ENCODE data around the gene CD44.
A peak's percentile ranks its signal among the peaks of the same experiment; 100 is the strongest.

The CD44 gene

DNA sequence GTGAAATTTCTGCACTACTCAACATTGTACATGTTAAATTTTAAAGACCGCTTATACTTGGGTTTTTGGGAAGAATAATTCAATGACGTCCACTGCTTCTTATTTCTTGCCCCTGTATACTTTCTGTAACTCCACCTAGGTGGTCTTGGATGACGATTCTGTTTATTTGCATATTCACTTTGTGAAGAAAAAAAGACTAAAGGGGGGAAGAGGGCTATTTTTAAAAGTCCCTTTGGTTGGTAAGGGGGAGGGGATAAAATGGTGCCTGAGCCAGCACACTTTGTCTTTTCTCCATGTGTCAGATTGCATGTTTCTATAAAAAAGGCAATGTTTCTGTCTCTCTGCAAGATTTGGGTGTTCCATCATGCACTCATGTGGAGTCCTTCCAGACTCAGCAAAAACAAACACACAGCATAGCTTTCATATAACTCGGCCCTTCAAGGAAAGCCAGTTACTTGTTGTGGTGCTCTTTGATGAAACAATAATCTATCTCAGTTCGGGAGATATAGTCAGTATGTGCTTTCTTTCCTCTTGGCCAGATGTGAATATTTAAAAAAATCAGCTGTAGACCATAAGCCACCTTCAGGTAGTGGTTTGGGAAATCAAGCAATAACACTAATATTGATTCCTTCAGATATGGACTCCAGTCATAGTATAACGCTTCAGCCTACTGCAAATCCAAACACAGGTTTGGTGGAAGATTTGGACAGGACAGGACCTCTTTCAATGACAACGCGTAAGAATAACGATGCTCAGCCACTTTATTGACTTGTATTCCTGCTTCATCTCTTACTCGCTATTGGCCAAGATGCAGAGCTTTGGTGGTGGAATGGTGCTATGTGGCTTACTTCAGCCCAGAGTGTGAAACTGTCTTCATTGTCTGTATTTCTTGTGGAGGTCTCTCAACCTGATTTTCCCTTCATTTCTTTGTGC lies 68.8 kb downstream of the CD44 start:
- TF ChIP-seq, protein P1, sequence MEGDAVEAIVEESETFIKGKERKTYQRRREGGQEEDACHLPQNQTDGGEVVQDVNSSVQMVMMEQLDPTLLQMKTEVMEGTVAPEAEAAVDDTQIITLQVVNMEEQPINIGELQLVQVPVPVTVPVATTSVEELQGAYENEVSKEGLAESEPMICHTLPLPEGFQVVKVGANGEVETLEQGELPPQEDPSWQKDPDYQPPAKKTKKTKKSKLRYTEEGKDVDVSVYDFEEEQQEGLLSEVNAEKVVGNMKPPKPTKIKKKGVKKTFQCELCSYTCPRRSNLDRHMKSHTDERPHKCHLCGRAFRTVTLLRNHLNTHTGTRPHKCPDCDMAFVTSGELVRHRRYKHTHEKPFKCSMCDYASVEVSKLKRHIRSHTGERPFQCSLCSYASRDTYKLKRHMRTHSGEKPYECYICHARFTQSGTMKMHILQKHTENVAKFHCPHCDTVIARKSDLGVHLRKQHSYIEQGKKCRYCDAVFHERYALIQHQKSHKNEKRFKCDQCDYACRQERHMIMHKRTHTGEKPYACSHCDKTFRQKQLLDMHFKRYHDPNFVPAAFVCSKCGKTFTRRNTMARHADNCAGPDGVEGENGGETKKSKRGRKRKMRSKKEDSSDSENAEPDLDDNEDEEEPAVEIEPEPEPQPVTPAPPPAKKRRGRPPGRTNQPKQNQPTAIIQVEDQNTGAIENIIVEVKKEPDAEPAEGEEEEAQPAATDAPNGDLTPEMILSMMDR (conservative IDR thresholded peaks at IDR 0.05; ENCODE audit: low read depth, low read length) = no peak
- no peak for DNase-seq (ENCODE audit: low read depth)
- H3K4me3 ChIP-seq (ENCODE audit: low read depth, low read length) = no peak overlapping the region

DNA sequence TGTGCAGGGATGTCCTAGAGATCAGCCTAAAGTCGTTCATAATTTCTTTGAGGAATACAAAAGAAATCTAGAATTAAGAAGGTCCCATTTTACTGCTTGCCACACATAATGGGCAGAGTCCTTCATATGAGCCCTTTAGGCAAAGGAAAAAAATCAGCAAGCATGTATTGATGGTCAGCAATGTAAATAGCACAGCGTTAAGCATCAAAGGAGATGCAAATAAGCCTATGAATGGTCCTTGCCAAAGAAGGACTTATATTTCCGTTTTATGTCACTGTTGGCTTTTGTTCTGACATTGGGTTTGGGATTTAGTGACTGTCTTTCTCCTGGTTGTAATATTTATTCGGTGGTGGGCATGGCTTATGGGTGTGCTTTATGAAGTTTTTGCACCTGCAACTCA lies 69.8 kb downstream of the CD44 start:
- DNase-seq (ENCODE audit: low read depth) = no peak
- no peak overlapping the region for H3K4me3 ChIP-seq (ENCODE audit: low read depth, low read length)
- TF ChIP-seq, protein P1 (conservative IDR thresholded peaks at IDR 0.05; ENCODE audit: low read depth, low read length) = no peak

DNA sequence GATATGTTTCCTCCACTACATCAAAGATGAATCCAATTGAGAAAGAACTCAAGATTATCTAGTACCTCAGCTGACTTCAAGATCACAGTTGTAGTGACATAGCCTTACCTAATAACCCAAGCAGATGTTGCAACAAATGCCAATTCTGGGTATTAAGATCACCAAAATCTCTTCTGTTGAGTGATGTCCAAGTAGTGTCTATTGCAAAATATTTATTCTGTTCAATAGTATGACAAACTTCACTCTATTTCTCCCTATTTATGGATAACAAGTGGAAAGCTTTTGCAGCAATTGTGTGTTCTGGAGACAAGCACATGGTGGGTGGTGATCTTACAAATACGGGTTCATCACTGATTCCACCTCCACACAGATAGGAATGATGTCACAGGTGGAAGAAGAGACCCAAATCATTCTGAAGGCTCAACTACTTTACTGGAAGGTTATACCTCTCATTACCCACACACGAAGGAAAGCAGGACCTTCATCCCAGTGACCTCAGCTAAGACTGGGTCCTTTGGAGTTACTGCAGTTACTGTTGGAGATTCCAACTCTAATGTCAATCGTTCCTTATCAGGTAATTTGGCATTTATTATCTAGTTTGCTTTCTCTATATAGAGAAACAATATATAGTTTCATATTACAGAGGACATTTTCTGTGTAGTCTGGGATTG lies 72.0 kb downstream of the CD44 start:
- no peak for DNase-seq (ENCODE audit: low read depth)
- TF ChIP-seq, protein P1 (conservative IDR thresholded peaks at IDR 0.05; ENCODE audit: low read depth, low read length) = no peak

DNA sequence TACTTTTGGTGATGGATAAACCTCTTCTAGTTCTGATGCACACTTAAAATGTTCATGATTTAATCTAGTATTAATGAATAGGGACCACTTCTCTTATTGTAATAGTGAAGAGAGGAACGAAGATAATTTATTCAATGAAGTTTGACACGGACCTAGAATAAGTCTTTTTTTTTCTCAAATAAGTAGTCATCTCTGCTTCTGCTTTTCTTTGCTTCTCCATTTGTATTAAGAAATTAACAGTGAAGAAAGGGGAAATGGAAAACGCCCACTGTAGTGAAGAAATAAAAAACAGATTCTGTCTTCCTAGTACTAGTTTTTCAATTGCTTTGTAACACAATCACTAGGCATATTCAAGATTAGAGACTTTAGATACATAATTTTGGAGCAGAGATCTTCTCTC lies 73.0 kb downstream of the CD44 start:
- TF ChIP-seq, protein P1 (conservative IDR thresholded peaks at IDR 0.05; ENCODE audit: low read depth, low read length) = no peak
- DNase-seq (ENCODE audit: low read depth) = no peak
- H3K4me3 ChIP-seq (ENCODE audit: low read depth, low read length) = no peak overlapping the region

More for the DNA sequence above, 72.0 kb downstream of the CD44 start:
- H3K4me3 ChIP-seq (ENCODE audit: low read depth, low read length) = no peak overlapping the region

DNA sequence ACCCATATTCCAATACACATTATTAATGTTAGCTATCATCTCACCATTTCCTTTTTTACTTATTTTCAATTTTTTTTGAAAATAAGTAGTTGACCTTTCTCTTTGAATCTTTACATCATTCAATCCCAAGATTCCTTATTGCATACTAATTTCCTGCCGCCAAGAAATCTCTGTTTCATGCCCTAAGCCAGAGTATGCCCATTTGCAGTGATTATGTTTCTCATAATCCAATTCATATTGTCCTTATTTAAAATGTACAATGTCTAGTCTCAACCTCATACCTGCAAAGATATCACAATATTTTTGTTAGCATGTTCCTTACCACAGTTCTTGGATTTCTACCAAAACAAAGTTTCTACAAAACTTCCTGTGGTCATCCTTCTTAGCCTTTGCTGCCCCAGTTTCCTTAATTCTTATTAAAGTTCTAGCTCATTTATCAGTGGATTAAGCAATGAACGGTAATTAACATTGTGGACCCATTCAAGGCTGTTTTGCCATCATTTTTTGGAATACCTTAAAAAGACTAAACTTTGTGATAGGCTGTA lies 75.3 kb downstream of the CD44 start:
- TF ChIP-seq, protein P1 (conservative IDR thresholded peaks at IDR 0.05; ENCODE audit: low read depth, low read length) = no peak
- DNase-seq (ENCODE audit: low read depth) = peak; percentile 82
- no peak overlapping the region for H3K4me3 ChIP-seq (ENCODE audit: low read depth, low read length)

DNA sequence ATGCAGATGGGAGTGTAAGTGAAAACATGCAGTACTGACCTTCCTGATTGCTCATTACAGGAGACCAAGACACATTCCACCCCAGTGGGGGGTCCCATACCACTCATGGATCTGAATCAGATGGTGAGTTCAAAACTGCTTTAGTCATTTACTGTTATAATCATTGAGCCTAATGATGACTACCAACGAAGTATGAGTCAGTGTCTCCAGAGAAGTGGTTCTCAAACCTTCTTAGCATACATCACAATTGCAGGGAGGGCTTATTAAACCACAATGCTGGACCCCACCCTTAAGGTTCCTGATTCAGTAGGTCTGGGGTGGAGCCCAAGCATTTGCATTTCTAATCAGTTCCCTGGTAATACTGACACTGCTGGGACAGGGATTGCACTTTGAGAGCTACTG lies 75.8 kb downstream of the CD44 start:
- DNase-seq (ENCODE audit: low read depth) = peak; percentile 99
- TF ChIP-seq, protein P1 (conservative IDR thresholded peaks at IDR 0.05; ENCODE audit: low read depth, low read length) = no peak
- H3K4me3 ChIP-seq (ENCODE audit: low read depth, low read length) = no peak overlapping the region
